KBM-7 (cell line): ENCODE data around the gene LRRC2.

ENCODE experiments used
- DNase-seq: peaks from one replicate; pipeline ENCODE4 v3.0.0-alpha.2; 2015
- in situ Hi-C: fragments of 300-500 bp; cut with MboI; formaldehyde crosslinking; loops from 2 replicates; pipeline ENCODE4 v1.14.3; 2020; ENCODE audit warnings: low sequenced_read_pairs, low pct_unique_long_range_greater_than_20kb, mixed read lengths

LRRC2 gene

DNA sequence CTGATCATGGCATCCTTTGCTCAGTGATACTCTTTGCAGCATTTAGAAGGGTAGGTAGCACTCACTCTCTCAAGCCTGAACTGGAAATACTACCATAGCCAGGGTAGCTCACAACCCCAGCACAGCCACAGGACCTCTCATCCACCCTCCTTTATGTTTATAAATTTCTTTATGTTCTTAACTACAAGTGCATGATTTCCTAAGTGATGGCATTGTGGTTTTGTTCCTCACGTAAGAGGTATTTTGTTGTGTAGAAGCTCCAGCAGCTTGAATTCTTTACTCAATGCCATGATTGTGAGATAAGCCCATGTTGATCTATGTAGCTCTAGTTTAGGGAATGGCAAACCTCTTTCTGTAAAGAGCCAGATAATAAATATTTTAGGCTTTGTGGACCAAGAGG lies 76.2 kb downstream of the LRRC2 start:
- no peak for DNase-seq
- in situ Hi-C loops, result no loop called here

DNA sequence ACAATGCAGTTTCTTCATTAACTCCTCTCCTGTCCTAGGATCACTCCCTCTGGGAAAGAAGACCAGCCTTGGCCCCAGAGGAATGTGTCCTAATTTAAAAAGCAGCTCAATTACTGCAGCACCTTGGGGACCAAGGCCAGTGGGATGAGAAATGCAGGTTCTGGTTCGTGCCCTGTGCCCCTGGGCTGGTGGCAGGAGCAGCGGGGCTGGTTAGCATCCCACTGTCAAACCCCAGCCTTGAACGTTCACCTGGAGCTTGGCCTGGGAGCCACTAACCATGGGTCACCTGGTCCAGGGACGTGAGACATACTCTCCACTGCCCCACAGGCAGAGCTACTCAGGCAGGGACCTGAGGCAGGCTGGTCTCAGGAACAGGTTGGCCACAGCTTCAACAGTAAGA lies 76.7 kb downstream of the LRRC2 start:
- in situ Hi-C loops, result no loop called here
- DNase-seq, result no peak

DNA sequence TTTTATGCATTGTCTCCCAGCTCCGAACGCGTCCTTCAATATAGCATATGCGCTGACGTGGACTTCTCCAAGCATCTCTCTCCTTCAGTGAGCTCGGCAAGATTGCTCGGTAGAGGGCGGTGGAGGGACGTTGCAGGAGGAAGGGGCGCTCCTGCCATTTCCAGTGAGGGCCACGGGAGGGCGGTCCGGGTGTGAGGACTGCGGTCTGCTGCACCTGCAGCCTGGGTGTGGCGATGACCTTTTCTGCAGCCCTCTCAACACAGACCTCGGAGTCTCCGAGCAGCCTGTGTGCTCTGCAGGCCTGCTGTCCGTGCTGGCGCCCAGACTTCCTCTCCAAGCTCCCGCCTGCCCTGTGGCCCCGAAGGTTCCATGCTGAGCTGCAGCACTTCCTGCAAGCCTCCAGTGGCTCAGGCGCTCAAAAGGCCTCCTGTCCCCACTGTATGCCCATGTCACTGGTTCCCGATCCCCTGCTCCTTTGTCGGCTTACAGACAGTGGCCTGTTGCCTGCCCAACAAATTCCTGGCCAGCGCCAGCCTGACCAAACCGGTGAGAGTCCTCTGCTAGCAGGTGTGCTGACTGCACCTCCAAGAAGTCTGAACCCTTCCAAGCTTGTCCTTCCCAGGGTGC lies 77.3 kb downstream of the LRRC2 start:
- peak; percentile 93 for DNase-seq
- in situ Hi-C loops, result no loop called here

DNA sequence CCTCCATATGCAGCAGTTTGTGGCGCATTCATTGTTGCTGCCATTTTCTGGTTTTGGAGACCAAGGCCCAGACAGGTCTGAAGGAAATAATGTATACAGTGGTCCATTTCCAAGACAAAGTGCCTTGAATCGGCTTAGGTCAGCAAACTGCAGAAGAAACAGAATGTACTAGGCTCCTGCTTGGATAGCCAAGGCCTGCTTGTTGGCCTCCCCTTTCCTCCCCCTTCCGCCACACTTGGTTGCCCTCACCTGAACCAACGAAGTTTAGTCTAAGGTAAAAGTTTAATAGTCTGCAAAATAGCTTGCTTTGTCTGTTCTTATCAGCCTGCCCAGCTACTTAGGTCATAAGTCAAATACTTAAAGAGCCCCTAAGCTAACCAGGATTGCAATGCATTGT lies 80.3 kb downstream of the LRRC2 start:
- DNase-seq, result no peak
- in situ Hi-C loops, result no loop called here

DNA sequence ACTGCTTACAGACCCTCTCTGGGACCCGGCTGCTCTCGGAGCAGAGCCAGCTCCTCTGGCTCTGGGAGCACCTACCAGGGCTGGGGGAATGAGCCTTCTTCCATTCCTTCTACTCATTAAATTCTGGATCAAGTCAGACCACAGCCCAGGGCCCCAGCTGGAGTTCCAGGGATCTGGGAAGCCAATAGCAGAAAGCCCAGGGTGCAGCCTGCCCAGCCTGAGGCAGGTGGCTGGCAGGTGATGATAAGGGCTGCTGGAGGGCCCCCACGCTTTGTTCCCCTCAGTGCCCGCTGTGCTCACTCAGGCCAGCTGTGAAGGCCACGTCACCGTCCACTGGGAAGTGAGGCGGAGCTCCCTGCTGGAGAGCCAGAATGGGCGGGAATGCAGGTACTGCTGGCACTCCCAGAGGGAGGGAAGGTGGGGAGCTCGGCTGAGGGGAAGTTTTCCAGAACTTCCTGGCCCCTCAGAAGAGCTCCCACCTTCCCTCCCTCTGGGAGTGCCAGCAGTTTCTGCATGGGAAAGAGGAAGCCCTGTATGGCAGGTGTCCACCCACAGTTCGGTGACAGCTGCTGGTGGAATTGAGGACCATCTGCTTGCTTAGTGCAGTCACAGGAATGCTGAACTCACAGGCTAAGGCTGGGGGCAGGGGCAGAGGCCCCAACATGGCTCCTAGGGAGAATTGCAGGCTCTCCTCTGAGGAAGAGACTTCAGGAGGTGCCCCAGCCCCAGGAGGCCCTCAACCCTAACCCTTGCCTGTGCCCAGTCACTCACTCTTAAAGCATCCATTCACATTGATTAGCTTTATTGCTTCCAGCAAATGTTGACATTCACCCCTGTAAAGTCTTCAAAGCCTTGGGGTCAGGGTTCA lies 81.0 kb downstream of the LRRC2 start:
- in situ Hi-C loops, result no loop called here

DNA sequence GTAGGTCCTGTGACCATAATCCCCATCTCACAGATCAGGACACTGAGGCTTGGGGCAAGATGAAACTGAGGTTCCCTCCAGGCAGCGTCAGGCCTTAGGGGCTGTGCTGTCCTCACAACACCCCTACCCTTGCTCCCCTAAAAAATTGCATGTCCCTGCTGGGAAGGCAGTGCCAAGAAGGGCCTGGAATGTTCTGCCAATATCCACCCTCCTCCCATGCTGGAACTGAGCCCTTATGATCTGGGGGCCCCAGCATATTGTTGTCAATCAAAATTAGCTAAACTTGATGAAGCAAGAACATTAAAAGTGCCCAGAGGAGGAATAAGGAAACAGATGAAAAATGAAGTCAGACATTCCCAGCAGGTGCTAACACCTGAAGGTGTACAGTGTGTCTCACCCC lies 81.7 kb downstream of the LRRC2 start:
- in situ Hi-C loops, result no loop called here

More for the DNA sequence above, 81.0 kb downstream of the LRRC2 start:
- no peak for DNase-seq

DNA sequence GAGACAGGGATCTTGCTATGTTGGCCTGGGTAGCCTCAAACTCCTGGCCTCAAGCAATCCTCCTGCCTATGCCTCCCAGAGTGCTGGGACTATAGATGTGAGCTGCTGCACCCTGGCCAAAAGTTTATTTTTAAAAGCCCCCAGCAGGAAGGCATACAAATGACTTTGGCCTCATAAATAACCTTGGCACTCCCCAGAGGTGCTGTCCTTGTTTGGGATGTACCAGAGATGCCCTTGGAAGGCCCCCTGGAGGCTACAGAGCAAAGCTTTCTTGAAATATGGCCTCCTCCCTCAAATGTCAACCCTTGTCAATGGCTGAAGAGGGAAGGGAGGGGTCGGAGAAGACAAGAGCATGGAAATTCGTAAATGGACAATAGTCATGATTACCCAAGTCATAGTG lies 82.3 kb downstream of the LRRC2 start:
- in situ Hi-C loops, result no loop called here

More for the DNA sequence above, 81.7 kb downstream of the LRRC2 start:
- no peak for DNase-seq

DNA sequence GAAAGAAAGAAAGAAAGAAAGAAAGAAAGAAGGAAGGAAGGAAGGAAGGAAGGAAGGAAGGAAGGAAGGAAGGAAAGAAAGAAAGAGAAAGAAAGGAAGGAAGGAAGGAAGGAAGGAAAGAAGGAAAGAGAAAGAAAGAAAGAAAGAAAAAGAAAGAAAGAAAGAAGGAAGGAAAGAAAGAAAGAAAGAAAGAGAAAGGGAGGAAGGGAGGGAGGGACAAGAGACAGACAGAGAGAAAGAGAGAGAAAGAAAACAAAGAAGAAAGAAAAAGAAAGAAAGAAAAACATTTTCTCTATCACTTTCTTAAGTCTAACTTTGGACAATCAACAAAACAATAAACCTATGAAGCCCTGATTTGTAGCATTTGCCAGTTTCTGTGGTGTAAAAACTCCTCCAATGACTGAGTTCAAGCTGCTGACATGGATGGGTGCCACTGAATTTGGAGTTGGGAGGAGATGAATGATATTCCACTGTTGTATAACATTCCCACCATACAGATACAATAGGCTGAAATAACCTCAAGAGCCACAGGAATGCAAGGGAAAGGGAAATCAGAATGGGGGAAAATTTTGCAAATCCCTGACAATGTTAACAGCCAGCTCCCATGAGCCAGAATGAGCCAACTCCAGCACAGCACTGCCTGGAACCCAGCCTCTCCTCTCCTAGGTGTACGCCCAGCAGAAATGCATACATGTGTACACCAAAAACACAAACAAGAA lies 83.3 kb downstream of the LRRC2 start:
- DNase-seq, result no peak
- in situ Hi-C loops, result no loop called here

More for the DNA sequence above, 82.3 kb downstream of the LRRC2 start:
- no peak for DNase-seq

DNA sequence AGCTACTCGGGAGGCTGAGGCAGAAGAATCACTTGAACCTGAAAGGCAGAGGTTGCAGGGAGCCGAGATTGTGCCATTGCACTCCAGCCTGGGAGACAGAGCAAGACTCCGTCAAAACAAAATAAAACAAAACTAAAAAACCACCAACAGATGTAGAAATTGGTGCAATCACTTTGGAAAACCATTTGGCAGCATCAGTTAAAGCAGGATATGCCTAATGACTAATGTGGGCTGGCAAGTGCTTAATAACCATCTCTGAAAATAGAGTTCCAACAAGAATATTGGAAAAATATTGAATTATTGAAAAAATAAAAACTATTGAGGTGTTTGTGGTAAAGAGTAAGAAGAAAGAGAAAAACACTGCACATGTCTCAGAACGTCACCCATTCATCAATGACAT lies 84.5 kb downstream of the LRRC2 start:
- in situ Hi-C loops, result no loop called here
- DNase-seq, result no peak

DNA sequence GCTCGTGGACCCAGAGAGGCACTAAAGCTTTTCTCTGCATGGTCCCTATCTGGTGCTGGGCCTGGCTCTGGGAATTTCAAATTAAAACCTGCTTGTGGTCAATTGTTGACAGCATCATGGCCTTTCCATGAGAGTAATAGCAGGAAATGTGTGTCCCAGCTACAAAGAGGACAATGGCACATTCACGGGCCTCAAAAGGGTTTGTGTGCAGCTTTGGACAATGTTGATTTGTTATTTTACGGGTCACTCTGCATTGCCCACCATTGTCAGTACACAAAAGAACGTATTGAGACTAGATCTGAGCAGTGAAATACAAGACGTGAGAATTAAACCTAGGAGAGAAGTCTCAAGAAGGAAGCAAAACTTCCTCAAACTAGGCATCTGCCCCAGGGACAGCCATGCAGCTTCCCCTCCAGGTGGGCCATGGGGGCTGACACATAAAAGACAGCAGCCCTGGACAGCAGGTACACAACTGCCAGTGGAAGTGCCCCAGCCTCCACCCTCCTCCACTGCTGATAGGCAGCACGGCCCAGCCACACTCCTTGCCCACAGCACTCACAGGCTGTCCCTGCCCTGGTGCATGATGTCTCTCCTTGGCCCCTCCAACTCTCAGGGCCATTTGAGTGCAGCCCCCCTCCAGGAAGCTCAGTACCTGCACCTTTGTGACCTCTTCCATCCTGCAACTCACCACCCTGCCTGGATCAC lies 85.5 kb downstream of the LRRC2 start:
- in situ Hi-C loops, result no loop called here
- no peak for DNase-seq

DNA sequence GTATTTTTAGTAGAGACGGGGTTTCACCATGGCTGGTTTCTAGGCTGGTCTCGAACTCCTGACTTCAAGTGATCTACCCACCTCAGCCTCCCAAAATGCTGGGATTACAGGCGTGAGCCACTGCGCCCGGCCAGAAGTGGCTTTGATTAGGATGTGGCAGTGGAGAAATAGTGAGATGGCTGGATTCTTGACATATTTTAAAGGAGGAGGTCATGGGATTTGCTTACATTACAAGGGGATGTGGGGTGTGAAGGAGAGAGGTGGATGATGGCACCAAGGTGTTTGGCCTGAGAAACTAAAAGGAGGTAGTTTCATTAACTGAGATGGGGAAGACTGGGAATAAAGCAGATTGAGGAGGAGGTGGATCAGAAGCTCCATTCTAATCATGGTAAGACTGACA lies 86.4 kb downstream of the LRRC2 start:
- DNase-seq, result no peak
- in situ Hi-C loops, result no loop called here

DNA sequence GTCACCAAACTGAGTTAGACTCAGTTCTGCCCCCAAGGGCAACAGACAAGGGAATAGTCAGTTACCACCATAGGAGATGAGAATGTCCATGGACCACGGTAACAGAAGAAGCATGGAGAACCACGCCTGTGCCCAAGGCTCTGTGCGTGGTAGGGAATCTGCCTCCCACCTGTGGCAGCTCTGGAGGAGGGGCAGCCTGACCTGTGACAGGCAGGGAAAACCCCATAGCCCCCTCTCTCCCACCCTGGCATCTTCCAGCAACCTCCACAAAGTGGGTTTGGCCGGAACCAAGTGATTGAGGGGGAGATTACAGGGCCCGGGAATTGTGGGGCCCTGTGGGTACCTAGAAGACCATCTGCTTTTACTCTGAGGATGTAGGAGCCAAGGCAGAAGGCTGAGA lies 87.1 kb downstream of the LRRC2 start:
- in situ Hi-C loops, result no loop called here
- no peak for DNase-seq

DNA sequence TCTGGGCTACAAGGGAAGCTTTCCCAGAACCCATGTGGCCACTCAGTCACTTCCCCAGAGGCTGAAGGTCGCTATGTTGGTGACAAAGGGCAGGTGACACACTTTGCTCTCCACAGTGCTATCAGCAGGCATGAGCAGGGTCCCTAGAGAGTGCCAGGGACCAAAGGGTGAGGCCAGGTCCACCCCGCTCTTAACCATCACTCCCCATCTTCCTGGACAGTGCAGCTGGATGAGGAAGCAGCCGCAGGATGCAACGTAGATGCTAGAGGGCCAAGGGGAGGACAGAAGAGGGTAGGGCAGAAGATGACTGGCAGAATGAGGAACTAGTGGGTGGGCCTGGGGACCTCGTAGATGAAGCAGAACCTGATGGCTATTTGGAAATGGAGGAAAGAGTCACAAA lies 87.8 kb downstream of the LRRC2 start:
- no peak for DNase-seq
- in situ Hi-C loops, result no loop called here

DNA sequence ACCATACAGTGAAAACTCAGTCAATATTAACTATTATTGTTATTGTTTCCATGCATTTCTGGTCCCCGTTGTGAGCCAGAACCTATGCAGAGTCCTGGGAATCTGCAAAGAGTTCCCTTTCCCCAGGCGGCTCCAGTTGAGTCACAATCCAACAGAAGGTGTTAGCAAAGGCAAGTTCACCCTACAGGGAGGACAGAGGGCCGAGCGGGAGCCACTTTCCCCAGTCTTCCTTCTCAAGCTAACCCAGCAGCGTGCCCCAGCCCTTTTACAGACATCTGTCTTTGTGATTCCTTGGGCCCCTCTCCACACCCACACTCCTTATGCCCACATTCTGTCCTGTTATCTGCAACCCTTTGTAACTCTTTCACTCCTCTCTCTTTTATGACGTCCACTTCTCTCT lies 88.3 kb downstream of the LRRC2 start:
- DNase-seq, result no peak
- in situ Hi-C loops, result no loop called here

DNA sequence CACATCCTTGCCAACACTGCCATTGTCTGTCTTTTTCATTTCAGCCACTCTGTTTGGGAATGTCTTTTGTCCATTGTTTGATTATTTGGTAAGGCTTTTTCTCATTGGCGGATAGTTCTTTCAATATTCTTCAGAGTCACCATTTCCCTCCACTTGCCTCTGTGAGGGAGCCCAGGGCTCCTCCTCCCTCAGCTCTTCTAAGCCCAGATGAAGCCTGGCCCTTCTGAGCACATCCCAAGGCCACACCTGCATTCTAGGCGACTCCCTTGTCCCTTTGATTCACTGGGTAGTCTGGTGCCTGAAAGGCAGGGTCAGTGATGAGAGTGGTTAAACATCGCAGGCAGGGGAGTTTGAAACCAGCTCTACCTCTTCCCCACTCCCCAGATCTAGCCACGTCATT lies 89.0 kb downstream of the LRRC2 start:
- in situ Hi-C loops, result no loop called here
- DNase-seq, result no peak

DNA sequence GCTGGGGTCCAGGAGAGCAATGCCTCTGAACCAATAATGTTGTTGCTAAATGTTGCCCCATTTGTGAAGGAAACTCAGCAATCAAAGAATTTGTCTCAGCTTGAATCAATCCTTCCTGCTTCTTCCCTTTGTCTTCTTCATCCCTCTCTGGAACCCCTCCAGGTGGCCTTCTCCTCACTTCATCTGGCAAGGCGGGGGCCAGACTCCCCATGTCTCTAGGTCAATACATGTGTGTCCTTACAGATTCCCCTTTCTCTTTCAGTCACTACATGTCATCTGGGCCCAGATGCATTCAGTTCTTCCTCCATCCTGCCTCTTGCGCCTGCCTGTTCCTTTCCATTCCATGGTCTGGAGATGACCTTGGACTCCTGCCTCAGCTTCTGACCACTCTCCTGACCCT lies 93.4 kb downstream of the LRRC2 start:
- in situ Hi-C loops, result no loop called here
- DNase-seq, result no peak

DNA sequence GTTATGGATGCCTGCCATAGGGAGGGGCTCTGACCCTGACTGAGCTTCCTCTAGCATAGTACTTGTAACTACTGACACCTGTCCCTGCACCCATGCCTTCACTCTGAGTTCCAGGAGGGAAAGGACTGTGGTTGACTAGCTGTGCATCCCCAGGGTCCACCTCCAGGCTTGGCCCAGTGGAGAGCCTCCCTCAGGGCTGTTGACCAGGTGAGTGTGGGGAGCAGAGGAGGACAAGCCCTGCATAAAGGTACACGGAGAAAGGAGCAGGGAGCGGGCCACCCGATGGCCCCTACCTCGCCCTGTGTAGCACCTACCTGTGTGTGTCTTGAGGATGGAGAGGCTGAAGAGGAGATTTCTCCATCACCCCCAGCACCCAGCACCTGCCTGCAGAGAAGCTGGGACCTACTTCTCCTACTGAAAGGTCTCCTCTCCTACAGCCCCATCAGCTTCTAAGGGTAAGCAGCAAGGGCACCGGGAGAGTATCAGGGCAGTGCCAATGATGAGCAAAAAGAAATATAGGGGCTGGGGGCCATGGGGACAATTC lies 94.7 kb downstream of the LRRC2 start:
- in situ Hi-C loops, result no loop called here

DNA sequence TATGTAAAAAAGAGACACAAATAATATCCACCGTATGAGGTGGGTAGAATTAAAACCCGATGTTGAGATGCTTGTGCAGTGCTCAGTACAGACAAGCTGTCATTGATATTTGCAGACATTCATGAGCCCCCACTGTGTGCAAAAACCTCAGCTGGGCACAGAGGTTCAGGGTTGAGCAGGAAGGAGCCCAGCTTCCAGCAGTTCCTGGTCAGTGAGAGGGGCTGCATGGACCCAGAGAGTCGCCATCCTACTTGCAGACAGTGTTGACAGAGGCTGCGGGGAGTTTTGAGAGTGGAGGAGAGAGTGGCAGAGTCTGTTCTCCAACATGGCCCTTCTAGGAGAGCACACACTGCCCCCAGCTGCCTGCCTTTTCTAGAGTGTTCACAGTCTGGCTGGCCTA lies 95.3 kb downstream of the LRRC2 start:
- in situ Hi-C loops, result no loop called here
- no peak for DNase-seq

More for the DNA sequence above, 94.7 kb downstream of the LRRC2 start:
- no peak for DNase-seq

DNA sequence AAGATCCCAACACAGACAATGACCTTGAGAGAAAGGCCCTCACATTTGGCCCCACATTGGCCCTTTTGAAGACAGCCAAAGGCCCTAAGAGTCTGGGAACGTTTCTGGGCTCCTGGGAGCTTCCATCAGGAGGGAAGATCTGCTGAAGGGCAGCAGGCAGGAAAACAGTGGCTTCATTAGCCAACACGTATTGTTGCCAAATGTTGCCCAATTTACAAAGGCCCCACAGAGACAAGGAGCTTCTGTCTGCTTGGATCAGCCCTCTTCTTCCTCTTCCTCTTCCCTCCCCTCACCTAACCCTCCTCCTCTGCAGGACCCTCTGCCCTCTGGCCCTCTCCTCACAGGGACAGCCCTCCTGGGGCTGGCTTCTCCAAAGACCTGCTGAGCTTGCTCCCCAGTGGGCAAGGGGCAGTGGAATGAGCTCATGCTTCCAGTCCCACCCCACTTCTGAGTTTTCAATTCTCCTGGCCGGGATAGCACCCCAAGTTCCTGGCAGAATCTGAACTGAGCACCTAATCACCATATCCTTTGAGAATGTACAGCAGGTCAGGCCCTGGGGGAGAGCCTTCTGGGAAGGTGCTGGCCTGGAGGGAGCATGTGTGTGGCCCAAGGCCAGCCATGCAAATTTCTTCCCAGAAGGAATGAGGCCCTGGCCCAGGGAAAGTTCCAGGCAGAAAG lies 96.3 kb downstream of the LRRC2 start:
- in situ Hi-C loops, result no loop called here
- DNase-seq, result no peak
